ENCODE data around the gene FOXL1. TPM values are rescaled to one million over a fixed set of nuclear protein-coding genes. Genes with fewer than 3 reads are reported as not detected.

FOXL1 gene
- total and polyA plus RNA-seq, 7 donors: 0.14 to 1.6 (median 0.48) TPM; not detected in 1

- WGBS, 2 donors: 97% methylated on average over 22 of the region's 22 CpGs
- Histone ChIP-seq H3K9me3 (no peaks in the 10 kb centered on the region), H3K4me1 (peaks cover 2 to 22% (median 13%) of the 10 kb centered on the region in 4 donors), H3K27me3 (no peaks in the 10 kb centered on the region), H3K36me3 (peaks cover 0 to 33% (median 6%) of the 10 kb centered on the region in 4 donors), H3K4me3 (no peak overlapping the region), H3K27ac (no peak overlapping the region)
- peak; percentile 59 for DNase-seq
- TF ChIP-seq POLR2AphosphoS5 (IDR thresholded peaks at IDR 0.05) (no peak), EP300 (IDR thresholded peaks at IDR 0.05) (no peak), POLR2A (IDR thresholded peaks at IDR 0.05) (no peak)
- TF ChIP-seq, protein P1, sequence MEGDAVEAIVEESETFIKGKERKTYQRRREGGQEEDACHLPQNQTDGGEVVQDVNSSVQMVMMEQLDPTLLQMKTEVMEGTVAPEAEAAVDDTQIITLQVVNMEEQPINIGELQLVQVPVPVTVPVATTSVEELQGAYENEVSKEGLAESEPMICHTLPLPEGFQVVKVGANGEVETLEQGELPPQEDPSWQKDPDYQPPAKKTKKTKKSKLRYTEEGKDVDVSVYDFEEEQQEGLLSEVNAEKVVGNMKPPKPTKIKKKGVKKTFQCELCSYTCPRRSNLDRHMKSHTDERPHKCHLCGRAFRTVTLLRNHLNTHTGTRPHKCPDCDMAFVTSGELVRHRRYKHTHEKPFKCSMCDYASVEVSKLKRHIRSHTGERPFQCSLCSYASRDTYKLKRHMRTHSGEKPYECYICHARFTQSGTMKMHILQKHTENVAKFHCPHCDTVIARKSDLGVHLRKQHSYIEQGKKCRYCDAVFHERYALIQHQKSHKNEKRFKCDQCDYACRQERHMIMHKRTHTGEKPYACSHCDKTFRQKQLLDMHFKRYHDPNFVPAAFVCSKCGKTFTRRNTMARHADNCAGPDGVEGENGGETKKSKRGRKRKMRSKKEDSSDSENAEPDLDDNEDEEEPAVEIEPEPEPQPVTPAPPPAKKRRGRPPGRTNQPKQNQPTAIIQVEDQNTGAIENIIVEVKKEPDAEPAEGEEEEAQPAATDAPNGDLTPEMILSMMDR (IDR thresholded peaks at IDR 0.05): no peak
- intact Hi-C loops (cut with DNase I): loop anchor here (10.0 kb wide), 1 partner anchor 831 kb away; the partner anchor contains the start of gene FBXO31
Observed at GRCh38 chr16:86553356-86553755, 25.0 kb upstream of the FOXL1 start.

DNA sequence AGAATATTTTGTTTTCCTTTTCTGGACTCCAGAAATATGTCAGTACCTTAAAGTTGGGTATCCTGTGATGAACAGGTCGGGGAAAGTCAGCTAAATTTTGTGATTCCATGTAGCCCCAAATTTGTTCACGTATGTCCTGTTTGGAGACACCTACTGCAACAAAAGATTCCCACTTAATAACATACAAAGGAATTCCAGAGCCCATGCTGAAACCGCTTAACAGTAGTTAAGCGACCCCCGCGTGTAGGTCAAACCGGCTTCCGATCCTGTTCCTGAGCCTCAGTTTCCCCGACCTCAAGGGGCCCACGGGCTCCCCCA, 23.8 kb upstream of the FOXL1 start:
- TF ChIP-seq POLR2AphosphoS5 (IDR thresholded peaks at IDR 0.05) (no peak), EP300 (IDR thresholded peaks at IDR 0.05) (no peak), POLR2A (IDR thresholded peaks at IDR 0.05) (no peak)
- TF ChIP-seq, protein P1 (IDR thresholded peaks at IDR 0.05): no peak
- Histone ChIP-seq H3K4me3 (peak overlapping the region; percentile 69 to 85 (median 70)), H3K27ac (peak overlapping the region; percentile 84 to 86 (median 84)), H3K9me3 (no peaks in the 10 kb centered on the region), H3K36me3 (peaks cover 0 to 25% (median 4%) of the 10 kb centered on the region in 4 donors), H3K4me1 (peaks cover 2 to 22% (median 13%) of the 10 kb centered on the region in 4 donors), H3K27me3 (peaks cover 0 to 11% (median 8%) of the 10 kb centered on the region in 3 donors)
- 3 to 6% methylated on average over 10 of the region's 10 CpGs for WGBS, 2 donors
- no peak for DNase-seq
- intact Hi-C loops (cut with DNase I): loop anchor here (10.0 kb wide), 1 partner anchor 830 kb away; the partner anchor contains the start of gene FBXO31

DNA sequence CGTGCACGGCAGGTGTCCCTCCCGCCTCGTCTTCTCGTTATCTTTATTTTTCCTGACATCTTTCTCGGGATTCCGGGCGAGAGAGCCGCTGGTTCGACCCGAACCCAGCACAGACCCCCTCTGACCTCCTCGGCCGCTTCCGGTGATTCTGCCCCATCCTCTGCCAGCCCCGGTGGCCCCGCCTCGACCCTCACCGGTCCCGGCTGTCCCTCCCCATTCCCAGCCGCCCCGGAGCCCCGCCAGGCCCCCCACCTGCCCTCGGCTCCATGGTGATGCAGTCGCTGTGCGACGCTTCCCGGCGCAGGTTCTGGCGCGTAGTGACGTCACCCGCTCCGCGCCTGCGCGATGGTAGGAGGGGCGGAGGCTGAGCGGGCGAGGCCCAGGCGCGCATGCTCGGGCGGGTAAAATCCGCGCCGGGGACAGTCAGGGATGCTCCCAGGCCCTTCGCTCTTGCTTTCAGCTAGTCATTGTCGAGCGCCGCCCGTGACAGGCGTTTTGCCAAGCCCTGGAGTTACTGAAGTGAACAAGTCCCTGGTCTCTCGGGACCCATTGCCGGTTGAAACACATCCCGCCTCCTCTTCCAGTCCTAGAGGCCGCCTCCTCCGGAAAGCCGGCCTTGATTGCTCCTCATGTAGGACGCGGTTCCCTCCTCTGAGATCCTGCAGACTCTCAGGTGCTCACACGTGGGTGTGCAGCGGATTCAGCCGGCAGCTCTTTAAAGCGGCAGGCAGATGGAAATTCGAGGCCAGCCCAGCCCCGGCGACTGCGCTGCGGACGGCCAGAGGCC, 23.2 kb upstream of the FOXL1 start, which contains the start of gene MTHFSD:
TSS of gene MTHFSD (minus strand) at position 319 of the 787 bp plus-strand sequence. CDS start at position 268, 51 bp downstream.
- intact Hi-C loops (cut with DNase I): loop anchor here (10.0 kb wide), 1 partner anchor 830 kb away; the partner anchor contains the start of gene FBXO31
- Histone ChIP-seq H3K27me3 (peaks cover 0 to 17% (median 8%) of the 10 kb centered on the region in 3 donors), H3K27ac (peak within 1 kb of the TSS; percentile 84 to 86 (median 84)), H3K36me3 (peaks cover 0 to 19% (median 2%) of the 10 kb centered on the region in 4 donors), H3K4me3 (peak within 1 kb of the TSS; percentile 69 to 85 (median 70)), H3K9me3 (no peaks in the 10 kb centered on the region), H3K4me1 (peaks cover 2 to 22% (median 13%) of the 10 kb centered on the region in 4 donors)
- TF ChIP-seq POLR2AphosphoS5 (IDR thresholded peaks at IDR 0.05) (peak; percentile 81 to 92 (median 88)), EP300 (IDR thresholded peaks at IDR 0.05) (peak in 1 of 4 donors; percentile 58), POLR2A (IDR thresholded peaks at IDR 0.05) (peak; percentile 58)
- TF ChIP-seq, protein P1 (IDR thresholded peaks at IDR 0.05): no peak
- 4 to 5% methylated on average over 70 of the region's 70 CpGs for WGBS, 2 donors
- peak; percentile 96 for DNase-seq

DNA sequence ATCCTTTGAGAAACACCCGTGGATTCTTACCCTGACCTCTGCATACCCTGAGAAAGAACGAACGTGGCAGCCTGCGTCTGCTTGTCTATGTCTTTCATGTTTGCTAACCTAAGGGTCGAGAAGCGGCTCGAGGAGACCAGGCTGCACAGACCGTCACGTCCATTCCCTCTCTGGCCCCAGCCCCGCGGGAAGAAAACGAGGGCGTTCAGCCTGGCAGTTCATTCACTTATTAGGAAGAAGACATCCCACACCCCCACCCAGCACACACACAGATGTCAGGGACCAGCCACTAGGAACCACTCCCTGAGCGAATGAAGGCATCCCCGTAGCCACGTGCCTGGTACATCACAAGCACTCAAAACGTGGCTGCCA, 22.7 kb upstream of the FOXL1 start:
- WGBS, 2 donors: 27 to 39% methylated on average over 17 of the region's 17 CpGs

More for the DNA sequence above, 22.7 kb upstream of the FOXL1 start:
- no peaks in the 10 kb centered on the region for H3K9me3 ChIP-seq
- intact Hi-C loops (cut with DNase I): loop anchor here (10.0 kb wide), 1 partner anchor 829 kb away; the partner anchor contains the start of gene FBXO31
- no peak for DNase-seq
- peak overlapping the region; percentile 69 to 85 (median 70) for H3K4me3 ChIP-seq
- H3K27me3 ChIP-seq: peaks cover 0 to 23% (median 8%) of the 10 kb centered on the region in 3 donors
- H3K27ac ChIP-seq: peak overlapping the region; percentile 84 to 86 (median 84)
- H3K4me1 ChIP-seq: peaks cover 2 to 22% (median 13%) of the 10 kb centered on the region in 4 donors
- TF ChIP-seq, protein P1 (IDR thresholded peaks at IDR 0.05): no peak
- TF ChIP-seq EP300 (IDR thresholded peaks at IDR 0.05): no peak
- no peak for TF ChIP-seq POLR2A (IDR thresholded peaks at IDR 0.05)
- no peak for TF ChIP-seq POLR2AphosphoS5 (IDR thresholded peaks at IDR 0.05)
- H3K36me3 ChIP-seq: peaks cover 0 to 15% (median 0%) of the 10 kb centered on the region in 4 donors

Measured in sigmoid colon (tissue), 7 donors.